ENCODE data around the gene B3GAT2. TPM values are rescaled to one million over a fixed set of nuclear protein-coding genes. Genes with fewer than 3 reads are reported as not detected.
A peak's percentile ranks its signal among the peaks of the same experiment; 100 is the strongest.

The B3GAT2 gene
- total and polyA plus RNA-seq, 2 of the 13 experiments (the other 11 are each of a cell fraction or from before 2014, with no cell fraction given), result 0.01 to 0.02 TPM

DNA sequence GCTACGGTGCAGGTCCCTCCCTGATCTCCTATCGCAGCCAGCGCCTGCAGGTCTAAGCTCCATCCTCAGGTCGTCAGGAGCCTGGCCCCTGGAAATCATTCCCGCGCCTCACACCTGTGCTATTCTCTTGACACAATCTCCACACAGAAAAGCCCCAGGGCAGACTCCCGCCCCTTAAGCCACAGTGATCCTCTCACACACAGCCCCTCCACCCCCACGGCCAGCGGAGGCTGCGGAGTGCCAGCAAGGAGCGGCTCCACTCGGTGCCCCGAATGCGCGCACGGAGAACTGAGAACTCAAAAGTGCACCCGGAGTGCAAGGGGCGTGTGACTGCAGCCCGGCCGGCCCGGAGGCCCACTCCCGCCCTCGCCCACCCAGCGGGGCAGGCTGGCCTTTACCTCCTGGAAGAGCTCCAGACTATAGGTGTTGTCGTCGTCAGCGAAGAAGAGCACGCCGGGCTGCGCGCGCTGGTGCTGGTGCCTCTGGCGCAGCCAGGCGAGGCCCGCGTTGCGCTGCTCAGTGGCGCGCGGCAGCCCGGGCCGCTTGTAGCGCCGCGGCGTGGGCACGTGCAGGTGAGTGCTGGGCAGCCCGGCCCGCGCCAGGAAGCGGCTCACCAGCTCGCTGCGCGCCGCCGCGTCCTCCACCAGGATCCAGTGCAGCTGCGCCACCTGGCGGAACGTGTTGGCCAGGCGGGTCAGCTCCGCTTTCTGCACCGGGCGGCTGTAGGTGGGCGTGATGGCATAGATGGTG lies 1.2 kb downstream of the B3GAT2 start (continued):
- TF ChIP-seq ARID5B (CRISPR knock-in tag; IDR thresholded peaks at IDR 0.05), result peak; percentile 37; the same call in 1 of the 2 replicates
- 0 out of 2 replicates have a peak, but pooled peaks have one; percentile 84 for TF ChIP-seq ZNF451 (CRISPR knock-in tag; IDR thresholded peaks at IDR 0.05)
- TF ChIP-seq, protein P1, sequence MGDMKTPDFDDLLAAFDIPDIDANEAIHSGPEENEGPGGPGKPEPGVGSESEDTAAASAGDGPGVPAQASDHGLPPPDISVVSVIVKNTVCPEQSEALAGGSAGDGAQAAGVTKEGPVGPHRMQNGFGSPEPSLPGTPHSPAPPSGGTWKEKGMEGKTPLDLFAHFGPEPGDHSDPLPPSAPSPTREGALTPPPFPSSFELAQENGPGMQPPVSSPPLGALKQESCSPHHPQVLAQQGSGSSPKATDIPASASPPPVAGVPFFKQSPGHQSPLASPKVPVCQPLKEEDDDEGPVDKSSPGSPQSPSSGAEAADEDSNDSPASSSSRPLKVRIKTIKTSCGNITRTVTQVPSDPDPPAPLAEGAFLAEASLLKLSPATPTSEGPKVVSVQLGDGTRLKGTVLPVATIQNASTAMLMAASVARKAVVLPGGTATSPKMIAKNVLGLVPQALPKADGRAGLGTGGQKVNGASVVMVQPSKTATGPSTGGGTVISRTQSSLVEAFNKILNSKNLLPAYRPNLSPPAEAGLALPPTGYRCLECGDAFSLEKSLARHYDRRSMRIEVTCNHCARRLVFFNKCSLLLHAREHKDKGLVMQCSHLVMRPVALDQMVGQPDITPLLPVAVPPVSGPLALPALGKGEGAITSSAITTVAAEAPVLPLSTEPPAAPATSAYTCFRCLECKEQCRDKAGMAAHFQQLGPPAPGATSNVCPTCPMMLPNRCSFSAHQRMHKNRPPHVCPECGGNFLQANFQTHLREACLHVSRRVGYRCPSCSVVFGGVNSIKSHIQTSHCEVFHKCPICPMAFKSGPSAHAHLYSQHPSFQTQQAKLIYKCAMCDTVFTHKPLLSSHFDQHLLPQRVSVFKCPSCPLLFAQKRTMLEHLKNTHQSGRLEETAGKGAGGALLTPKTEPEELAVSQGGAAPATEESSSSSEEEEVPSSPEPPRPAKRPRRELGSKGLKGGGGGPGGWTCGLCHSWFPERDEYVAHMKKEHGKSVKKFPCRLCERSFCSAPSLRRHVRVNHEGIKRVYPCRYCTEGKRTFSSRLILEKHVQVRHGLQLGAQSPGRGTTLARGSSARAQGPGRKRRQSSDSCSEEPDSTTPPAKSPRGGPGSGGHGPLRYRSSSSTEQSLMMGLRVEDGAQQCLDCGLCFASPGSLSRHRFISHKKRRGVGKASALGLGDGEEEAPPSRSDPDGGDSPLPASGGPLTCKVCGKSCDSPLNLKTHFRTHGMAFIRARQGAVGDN (CRISPR knock-in tag; IDR thresholded peaks at IDR 0.05), result peak; percentile 93
- TF ChIP-seq ZNF646 (CRISPR knock-in tag; IDR thresholded peaks at IDR 0.05), result no peak
- TF ChIP-seq SRSF4 (IDR thresholded peaks at IDR 0.05; ENCODE audit: low read depth, low read length, poor library complexity, severe bottlenecking), result no peak
- peak; percentile 51; the same call in 1 of the 2 replicates for TF ChIP-seq ZNF138 (CRISPR knock-in tag; IDR thresholded peaks at IDR 0.05; ENCODE audit: low read depth)
- TF ChIP-seq ZNF230 (CRISPR knock-in tag; IDR thresholded peaks at IDR 0.05), result no peak

Measured in HepG2 (cell line).